Uterus (tissue), 4 donors: ENCODE results near the gene CDC16. TPM values are rescaled to one million over a fixed set of nuclear protein-coding genes. Genes with fewer than 3 reads are reported as not detected.

ENCODE experiments used
- DNase-seq, 2 donors: peaks; one replicate each; pipeline ENCODE4 v3.0.0-alpha.2; 2019 to 2020
- H3K27ac ChIP-seq, 2 donors: fragments of 200-600 bp; sonication (generic); 1 replicate in 1 of 2; 2 replicates in 1 of 2; pipeline ENCODE4 v1.5.1; 2016 to 2018
- H3K27me3 ChIP-seq, 2 donors: fragments of 200-600 bp; sonication (generic); one replicate each; pipeline ENCODE4 v1.5.1; 2018 to 2019; ENCODE audit warnings: control low read depth in 1 of 2
- H3K36me3 ChIP-seq, 2 donors: fragments of 200-600 bp; sonication (generic); one replicate each; pipeline ENCODE4 v1.5.1; 2019; ENCODE audit warnings: control low read depth in 1 of 2
- H3K4me1 ChIP-seq, 2 donors: fragments of 200-600 bp; sonication (generic); one replicate each; pipeline ENCODE4 v1.5.1; 2018 to 2019; ENCODE audit warnings: control low read depth in 1 of 2
- H3K4me3 ChIP-seq, 2 donors: fragments of 200-600 bp; sonication (generic); 1 replicate in 1 of 2; 2 replicates in 1 of 2; pipeline ENCODE4 v1.5.1; 2018 to 2019; ENCODE audit warnings: mild to moderate bottlenecking in 1 of 2
- H3K9me3 ChIP-seq, 2 donors: fragments of 200-600 bp; sonication (generic); one replicate each; pipeline ENCODE4 v1.5.1; 2019; ENCODE audit warnings: control low read depth in 1 of 2
- POLR2A ChIP-seq, 2 donors: fragments of 450-650 bp; IDR thresholded peaks; one replicate each; pipeline ENCODE4 v1.6.1; 2016; ENCODE audit warnings: antibody characterized with exemption in 2 of 2, mild to moderate bottlenecking in 1 of 2, moderate library complexity in 1 of 2
- intact Hi-C: fragments of 100-400 bp; cut with DNase I; formaldehyde crosslinking; loops from one replicate; pipeline ENCODE4 v1.15.1; 2023; ENCODE audit warnings: low total_unique reads
- total RNA-seq, 4 donors: library from RNA; depleted of rRNA in 3 of 4; stranded (reverse); fragments of >200 nt in 3 of 4; gene quantifications; one replicate each; pipeline versions ENCODE4 v1.1.0 to v1.2.4, GENCODE V29; 2014 to 2023
- TF ChIP-seq, protein P1 (sequence below), 4 experiments: fragments of 200-600 bp in 2 of 4; fragments of 450-650 bp in 2 of 4; sonication (generic) in 2 of 4; IDR thresholded peaks; one replicate each; pipeline ENCODE4 v1.5.1; 2016 to 2019; ENCODE audit warnings: antibody characterized with exemption in 4 of 4, mild to moderate bottlenecking in 2 of 4, moderate library complexity in 1 of 4
- donor health status: DM: yes; HTN: yes; CAD: no.

The CDC16 gene
- total RNA-seq, 4 donors from 2014 or later, result 25.0 to 103 (median 53.5) TPM

DNA sequence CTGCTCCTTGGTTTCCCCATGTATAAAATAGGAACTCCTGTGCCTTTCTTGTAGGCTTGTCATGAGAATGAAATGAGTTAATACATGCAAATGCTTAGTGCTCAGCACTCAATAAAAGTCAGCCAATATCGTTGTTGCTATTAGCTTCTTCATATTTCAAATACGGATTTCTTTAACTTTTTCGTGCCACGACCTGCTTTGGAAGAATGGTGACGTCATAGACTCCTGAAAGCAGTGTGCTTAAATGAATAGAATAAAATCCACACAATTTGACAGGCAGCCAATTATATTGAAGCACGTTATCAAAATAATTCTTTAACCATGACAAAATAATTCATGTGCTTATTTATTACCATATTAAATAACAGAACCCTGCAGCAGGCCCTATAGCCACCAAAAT lies 26.6 kb upstream of the CDC16 start:
- intact Hi-C loops, result no loop called here
- H3K27ac ChIP-seq, result no peak overlapping the region
- no peaks in the 10 kb centered on the region for H3K4me1 ChIP-seq
- no peaks in the 10 kb centered on the region for H3K36me3 ChIP-seq
- TF ChIP-seq POLR2A (IDR thresholded peaks at IDR 0.05), result no peak
- TF ChIP-seq, protein P1, sequence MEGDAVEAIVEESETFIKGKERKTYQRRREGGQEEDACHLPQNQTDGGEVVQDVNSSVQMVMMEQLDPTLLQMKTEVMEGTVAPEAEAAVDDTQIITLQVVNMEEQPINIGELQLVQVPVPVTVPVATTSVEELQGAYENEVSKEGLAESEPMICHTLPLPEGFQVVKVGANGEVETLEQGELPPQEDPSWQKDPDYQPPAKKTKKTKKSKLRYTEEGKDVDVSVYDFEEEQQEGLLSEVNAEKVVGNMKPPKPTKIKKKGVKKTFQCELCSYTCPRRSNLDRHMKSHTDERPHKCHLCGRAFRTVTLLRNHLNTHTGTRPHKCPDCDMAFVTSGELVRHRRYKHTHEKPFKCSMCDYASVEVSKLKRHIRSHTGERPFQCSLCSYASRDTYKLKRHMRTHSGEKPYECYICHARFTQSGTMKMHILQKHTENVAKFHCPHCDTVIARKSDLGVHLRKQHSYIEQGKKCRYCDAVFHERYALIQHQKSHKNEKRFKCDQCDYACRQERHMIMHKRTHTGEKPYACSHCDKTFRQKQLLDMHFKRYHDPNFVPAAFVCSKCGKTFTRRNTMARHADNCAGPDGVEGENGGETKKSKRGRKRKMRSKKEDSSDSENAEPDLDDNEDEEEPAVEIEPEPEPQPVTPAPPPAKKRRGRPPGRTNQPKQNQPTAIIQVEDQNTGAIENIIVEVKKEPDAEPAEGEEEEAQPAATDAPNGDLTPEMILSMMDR (IDR thresholded peaks at IDR 0.05), result no peak
- H3K4me3 ChIP-seq, result no peak overlapping the region
- H3K9me3 ChIP-seq, result no peaks in the 10 kb centered on the region
- DNase-seq, result no peak
- H3K27me3 ChIP-seq, result no peaks in the 10 kb centered on the region

DNA sequence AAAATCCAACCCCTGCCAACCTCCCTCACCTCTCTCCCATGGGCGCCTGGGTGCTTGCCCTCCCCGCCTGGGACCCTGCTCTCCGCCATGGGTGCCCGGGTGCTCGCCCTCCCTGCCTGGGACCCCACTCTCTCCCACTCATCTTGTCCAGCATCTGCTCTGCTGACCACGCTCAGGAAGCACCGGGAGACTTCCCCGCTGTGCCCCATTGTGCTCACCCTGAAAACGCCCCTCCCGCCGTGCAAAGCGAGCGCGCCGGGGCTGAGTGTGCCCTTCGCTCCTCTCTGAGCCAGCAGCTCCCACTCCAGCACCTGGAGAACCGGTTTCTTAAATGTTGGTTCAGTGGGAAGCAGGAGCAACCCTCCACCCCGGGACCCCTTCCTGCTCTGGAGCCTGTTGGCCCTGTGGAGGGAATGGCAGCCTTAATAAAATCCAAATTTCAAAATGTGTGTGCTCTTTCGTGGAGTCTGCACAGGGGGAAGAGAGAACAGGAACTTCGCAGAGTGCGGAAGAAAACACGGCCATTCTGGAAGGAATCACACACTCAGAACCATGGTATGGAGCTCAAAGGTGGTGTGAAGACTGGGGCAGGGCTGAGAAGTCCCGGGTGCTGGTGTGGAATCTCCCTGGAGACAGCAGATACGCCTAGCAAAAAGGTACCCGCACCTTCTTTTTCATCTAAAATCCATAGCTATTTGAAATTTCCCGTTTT lies 23.1 kb upstream of the CDC16 start:
- Histone ChIP-seq H3K9me3 (no peaks in the 10 kb centered on the region), H3K4me3 (no peak overlapping the region), H3K4me1 (no peaks in the 10 kb centered on the region), H3K27ac (no peak overlapping the region), H3K36me3 (no peaks in the 10 kb centered on the region), H3K27me3 (no peaks in the 10 kb centered on the region)
- no peak for DNase-seq
- intact Hi-C loops, result no loop called here
- TF ChIP-seq, protein P1 (IDR thresholded peaks at IDR 0.05), result no peak
- no peak for TF ChIP-seq POLR2A (IDR thresholded peaks at IDR 0.05)

DNA sequence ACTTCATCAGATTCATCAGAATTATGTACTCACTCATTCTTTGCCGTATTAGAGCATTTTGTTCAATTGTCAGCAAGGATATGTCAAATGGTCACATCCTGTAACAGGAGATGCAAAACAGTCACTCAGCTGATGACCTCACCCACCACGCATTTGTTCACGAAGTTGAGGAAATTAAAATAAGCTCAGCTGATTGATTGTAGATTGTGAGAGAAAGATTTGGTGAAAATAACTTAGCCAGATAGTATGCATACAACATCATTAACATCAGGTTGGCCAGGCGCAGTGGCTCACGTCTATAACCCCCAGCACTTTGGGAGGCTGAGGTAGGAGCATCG lies 22.6 kb upstream of the CDC16 start:
- Histone ChIP-seq H3K4me1 (no peaks in the 10 kb centered on the region), H3K36me3 (no peaks in the 10 kb centered on the region), H3K9me3 (no peaks in the 10 kb centered on the region), H3K27me3 (no peaks in the 10 kb centered on the region), H3K4me3 (no peak overlapping the region), H3K27ac (no peak overlapping the region)
- no peak for DNase-seq
- intact Hi-C loops, result no loop called here
- TF ChIP-seq, protein P1 (IDR thresholded peaks at IDR 0.05), result no peak
- TF ChIP-seq POLR2A (IDR thresholded peaks at IDR 0.05), result no peak

DNA sequence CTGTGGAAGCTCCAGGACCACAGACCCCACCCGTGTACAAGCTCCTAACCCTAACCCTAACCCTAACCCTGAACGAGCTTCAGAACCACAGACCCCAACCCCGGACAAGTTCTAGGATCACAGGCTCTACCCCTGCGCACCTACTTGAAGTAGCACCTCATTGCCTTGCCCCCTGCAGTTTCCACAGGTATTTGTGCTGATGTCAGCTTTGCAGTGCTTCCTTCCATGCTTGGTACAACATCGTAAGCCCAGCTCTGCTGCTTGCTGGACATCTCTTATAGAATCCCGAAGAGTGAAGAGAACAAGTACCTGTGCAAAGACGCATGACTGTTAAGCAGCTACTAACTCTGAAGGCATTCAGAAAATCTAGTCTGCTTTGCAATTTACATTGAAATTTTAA lies 20.7 kb upstream of the CDC16 start:
- no peak for DNase-seq

DNA sequence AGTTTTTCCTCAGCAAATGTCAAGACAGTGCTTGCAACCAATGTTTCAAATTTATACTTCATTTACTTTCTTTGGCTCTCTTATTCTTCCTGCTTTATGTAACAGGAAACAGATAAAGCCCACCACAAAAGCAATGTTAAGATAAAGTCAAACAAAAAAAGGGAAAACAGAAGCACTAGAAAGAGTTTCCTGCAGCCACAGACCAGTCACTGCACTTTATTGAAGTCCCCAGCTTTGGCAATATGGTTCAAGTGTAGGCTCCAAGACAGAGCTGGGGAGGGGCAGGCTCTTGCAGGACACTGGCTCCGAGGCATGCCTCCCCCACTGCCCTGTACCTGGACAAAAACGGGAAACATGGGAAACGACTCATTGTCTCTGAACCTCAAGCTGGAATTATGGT lies 15.3 kb upstream of the CDC16 start:
- DNase-seq, result no peak
- Histone ChIP-seq H3K36me3 (no peaks in the 10 kb centered on the region), H3K4me1 (no peaks in the 10 kb centered on the region), H3K4me3 (no peak overlapping the region), H3K27ac (no peak overlapping the region), H3K27me3 (no peaks in the 10 kb centered on the region), H3K9me3 (no peaks in the 10 kb centered on the region)
- TF ChIP-seq, protein P1 (IDR thresholded peaks at IDR 0.05), result no peak
- TF ChIP-seq POLR2A (IDR thresholded peaks at IDR 0.05), result no peak
- intact Hi-C loops, result no loop called here

More for the DNA sequence above, 20.7 kb upstream of the CDC16 start:
- intact Hi-C loops, result no loop called here
- H3K4me1 ChIP-seq, result no peaks in the 10 kb centered on the region
- TF ChIP-seq, protein P1 (IDR thresholded peaks at IDR 0.05), result no peak
- TF ChIP-seq POLR2A (IDR thresholded peaks at IDR 0.05), result no peak
- no peak overlapping the region for H3K4me3 ChIP-seq
- H3K36me3 ChIP-seq, result no peaks in the 10 kb centered on the region
- H3K27ac ChIP-seq, result no peak overlapping the region
- H3K27me3 ChIP-seq, result no peaks in the 10 kb centered on the region
- no peaks in the 10 kb centered on the region for H3K9me3 ChIP-seq
